Keratinocyte (primary cell): Measurements from ENCODE around the gene PDIA3.

ENCODE experiments used
- EZH2 ChIP-seq: IDR thresholded peaks from one replicate; pipeline ENCODE4 v1.6.1; 2012; ENCODE audit warnings: inconsistent platforms, mild to moderate bottlenecking, low read length, moderate library complexity
- TF ChIP-seq, protein P1 (sequence below), 3 experiments: IDR thresholded peaks in 1 of 3; conservative IDR thresholded peaks in 1 of 3; optimal IDR thresholded peaks in 1 of 3; 2 replicates in 2 of 3; 3 replicates in 1 of 3; pipeline versions ENCODE3 to v1.5.1; 2011; ENCODE audit warnings: low read length in 3 of 3, mild to moderate bottlenecking in 3 of 3, moderate library complexity in 2 of 3, control low read depth in 1 of 3, inconsistent platforms in 1 of 3; ENCODE audit not compliant: insufficient read depth in 2 of 3; ENCODE audit errors: extremely low read depth in 1 of 3

DNA sequence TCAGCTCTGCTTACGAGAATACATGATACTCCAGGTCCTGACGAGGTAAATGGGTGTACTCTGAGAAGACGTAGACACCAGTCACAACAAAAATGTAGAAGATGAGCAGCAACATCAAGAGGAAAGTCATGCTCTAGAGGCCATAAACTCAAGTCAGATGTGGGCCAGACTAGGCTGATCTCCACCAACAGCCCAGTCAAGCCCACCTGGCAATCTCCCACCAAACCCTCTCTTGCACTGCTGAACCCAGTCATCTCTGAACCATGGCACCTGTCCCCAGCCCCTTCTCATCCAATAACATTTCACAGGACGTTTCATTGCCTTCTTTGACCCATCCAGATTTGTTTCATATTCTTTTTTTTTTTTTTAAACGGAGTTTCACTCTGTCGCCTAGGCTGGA is 10.8 kb upstream of the PDIA3 start:
- TF ChIP-seq, protein P1, sequence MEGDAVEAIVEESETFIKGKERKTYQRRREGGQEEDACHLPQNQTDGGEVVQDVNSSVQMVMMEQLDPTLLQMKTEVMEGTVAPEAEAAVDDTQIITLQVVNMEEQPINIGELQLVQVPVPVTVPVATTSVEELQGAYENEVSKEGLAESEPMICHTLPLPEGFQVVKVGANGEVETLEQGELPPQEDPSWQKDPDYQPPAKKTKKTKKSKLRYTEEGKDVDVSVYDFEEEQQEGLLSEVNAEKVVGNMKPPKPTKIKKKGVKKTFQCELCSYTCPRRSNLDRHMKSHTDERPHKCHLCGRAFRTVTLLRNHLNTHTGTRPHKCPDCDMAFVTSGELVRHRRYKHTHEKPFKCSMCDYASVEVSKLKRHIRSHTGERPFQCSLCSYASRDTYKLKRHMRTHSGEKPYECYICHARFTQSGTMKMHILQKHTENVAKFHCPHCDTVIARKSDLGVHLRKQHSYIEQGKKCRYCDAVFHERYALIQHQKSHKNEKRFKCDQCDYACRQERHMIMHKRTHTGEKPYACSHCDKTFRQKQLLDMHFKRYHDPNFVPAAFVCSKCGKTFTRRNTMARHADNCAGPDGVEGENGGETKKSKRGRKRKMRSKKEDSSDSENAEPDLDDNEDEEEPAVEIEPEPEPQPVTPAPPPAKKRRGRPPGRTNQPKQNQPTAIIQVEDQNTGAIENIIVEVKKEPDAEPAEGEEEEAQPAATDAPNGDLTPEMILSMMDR (optimal IDR thresholded peaks at IDR 0.05 in 1 of 3, IDR thresholded peaks at IDR 0.05 in 1 of 3, conservative IDR thresholded peaks at IDR 0.05 in 1 of 3; ENCODE audit: extremely low read depth in 1 of 3, insufficient read depth in 2 of 3, low read length in 3 of 3), result no peak
- no peak for TF ChIP-seq EZH2
